Liver (tissue), 9 donors: ENCODE results near the gene ZMYND8. TPM values are rescaled to one million over a fixed set of nuclear protein-coding genes. Genes with fewer than 3 reads are reported as not detected.

Experiments
- DNase-seq: peaks from one replicate; pipeline ENCODE4 v3.0.0-alpha.2; 2017; ENCODE audit warnings: low spot score
- H3K27ac ChIP-seq, 2 donors: one replicate each; pipeline ENCODE4 v1.7.0; 2013; ENCODE audit warnings: inconsistent platforms in 2 of 2, low read length in 2 of 2, control low read depth in 1 of 2, low read depth in 1 of 2, mild to moderate bottlenecking in 1 of 2
- H3K27me3 ChIP-seq, 4 donors: one replicate each; pipeline versions ENCODE4 v1.6.1 to v1.7.0; 2013; ENCODE audit warnings: low read length in 3 of 4, inconsistent platforms in 1 of 4, mild to moderate bottlenecking in 1 of 4, moderate library complexity in 1 of 4; ENCODE audit not compliant: control insufficient read depth in 4 of 4, insufficient read depth in 4 of 4
- H3K36me3 ChIP-seq, 4 donors: one replicate each; pipeline versions ENCODE4 v1.6.1 to v1.7.0; 2013; ENCODE audit warnings: low read length in 3 of 4, mild to moderate bottlenecking in 3 of 4, low read depth in 1 of 4, moderate library complexity in 1 of 4; ENCODE audit not compliant: control insufficient read depth in 4 of 4, insufficient read depth in 3 of 4
- H3K4me1 ChIP-seq, 4 donors: one replicate each; pipeline versions ENCODE4 v1.6.1 to v1.7.0; 2013; ENCODE audit warnings: low read length in 3 of 4, mild to moderate bottlenecking in 3 of 4, moderate library complexity in 1 of 4; ENCODE audit not compliant: control insufficient read depth in 4 of 4, insufficient read depth in 4 of 4
- H3K4me3 ChIP-seq, 3 donors: one replicate each; pipeline versions ENCODE4 v1.6.1 to v1.7.0; 2013; ENCODE audit warnings: low read length in 3 of 3, control low read depth in 1 of 3, low read depth in 1 of 3, mild to moderate bottlenecking in 1 of 3
- H3K9ac ChIP-seq, 2 donors: one replicate each; pipeline ENCODE4 v1.7.0; 2013; ENCODE audit warnings: low read length in 2 of 2, mild to moderate bottlenecking in 2 of 2, moderate library complexity in 2 of 2, control low read depth in 1 of 2, low read depth in 1 of 2
- H3K9me3 ChIP-seq, 4 donors: one replicate each; pipeline versions ENCODE4 v1.6.1 to v1.7.0; 2013; ENCODE audit warnings: low read length in 3 of 4; ENCODE audit not compliant: control insufficient read depth in 4 of 4
- EGR1 ChIP-seq, 2 donors: IDR thresholded peaks; 2 replicates each; pipeline ENCODE4 v1.6.1; 2016 to 2018; ENCODE audit warnings: antibody characterized with exemption in 2 of 2, low read depth in 2 of 2
- FOXA1 ChIP-seq: IDR thresholded peaks from 2 replicates; pipeline ENCODE4 v1.6.1; 2016; ENCODE audit warnings: antibody characterized with exemption
- FOXA2 ChIP-seq: IDR thresholded peaks from 2 replicates; pipeline ENCODE4 v1.6.1; 2016; ENCODE audit warnings: antibody characterized with exemption
- GABPA ChIP-seq, 2 donors: IDR thresholded peaks in 1 of 2; conservative IDR thresholded peaks in 1 of 2; 2 replicates each; pipeline ENCODE4 v1.6.1; 2016; ENCODE audit warnings: antibody characterized with exemption in 2 of 2, mild to moderate bottlenecking in 1 of 2, moderate library complexity in 1 of 2
- HNF4A ChIP-seq, 2 donors: conservative IDR thresholded peaks; 2 replicates each; pipeline ENCODE4 v1.6.1; 2016; ENCODE audit warnings: antibody characterized with exemption in 2 of 2, mild to moderate bottlenecking in 2 of 2
- HNF4G ChIP-seq: IDR thresholded peaks from 2 replicates; pipeline ENCODE4 v1.6.1; 2016; ENCODE audit warnings: antibody characterized with exemption
- JUND ChIP-seq, 2 donors: IDR thresholded peaks; 2 replicates each; pipeline ENCODE4 v1.6.1; 2016; ENCODE audit warnings: antibody characterized with exemption in 2 of 2
- NR2F2 ChIP-seq: IDR thresholded peaks from 2 replicates; pipeline ENCODE4 v1.6.1; 2016; ENCODE audit warnings: antibody characterized with exemption
- RAD21 ChIP-seq, 2 donors: IDR thresholded peaks; 2 replicates each; pipeline ENCODE4 v1.6.1; 2016; ENCODE audit warnings: antibody characterized with exemption in 2 of 2, mild to moderate bottlenecking in 2 of 2
- RXRA ChIP-seq, 2 donors: IDR thresholded peaks; 2 replicates each; pipeline ENCODE4 v1.6.1; 2017 to 2018; ENCODE audit warnings: antibody characterized with exemption in 2 of 2, mild to moderate bottlenecking in 1 of 2
- SP1 ChIP-seq: IDR thresholded peaks from 2 replicates; pipeline ENCODE4 v1.6.1; 2018; ENCODE audit warnings: antibody characterized with exemption, mild to moderate bottlenecking
- TAF1 ChIP-seq: conservative IDR thresholded peaks from 2 replicates; pipeline ENCODE4 v1.6.1; 2016; ENCODE audit warnings: antibody characterized with exemption, mild to moderate bottlenecking
- YY1 ChIP-seq: IDR thresholded peaks from 2 replicates; pipeline ENCODE4 v1.6.1; 2016; ENCODE audit warnings: antibody characterized with exemption, mild to moderate bottlenecking
- whole genome bisulfite sequencing: extraction: QIAGEN DNeasy Blood & Tissue Kit; methylation state at CpG from one replicate; pipeline ENCODE4 v1.1.7; 2013; 5-methylcytosine and 5-hydroxymethylcytosine counted together
- polyA plus RNA-seq, 2 donors: library from polyadenylated mRNA; stranded (reverse) in 1 of 2; unstranded in 1 of 2; fragments of 200-250 nt in 1 of 2; fragments of >200 nt in 1 of 2; fragmentation: Nextera tagmentation in 1 of 2; extraction: Ambion mirVana in 1 of 2; gene quantifications; one replicate each; pipeline versions ENCODE4 v1.2.1 to v1.2.3, GENCODE V29; 2013 to 2015
- total RNA-seq, 2 donors: library from RNA; depleted of rRNA; stranded (reverse); fragments of >200 nt; gene quantifications; one replicate each; pipeline ENCODE4 v1.2.3, GENCODE V29; 2014
- TF ChIP-seq, protein P1 (sequence below): fragments of 150-350 bp; IDR thresholded peaks from 2 replicates; pipeline ENCODE4 v1.5.1; 2017; ENCODE audit warnings: improper control_type of control experiment, low read depth, low read length; ENCODE audit not compliant: missing input control
- TF ChIP-seq, protein P2 (sequence below): IDR thresholded peaks from 2 replicates; pipeline ENCODE4 v1.6.1; 2016; ENCODE audit warnings: antibody characterized with exemption
- TF ChIP-seq, protein P3 (sequence below): IDR thresholded peaks from 2 replicates; pipeline ENCODE4 v1.6.1; 2016; ENCODE audit warnings: antibody characterized with exemption, mild to moderate bottlenecking
- TF ChIP-seq, protein P4 (sequence below): IDR thresholded peaks from 2 replicates; pipeline ENCODE4 v1.6.1; 2016; ENCODE audit warnings: antibody characterized with exemption
- TF ChIP-seq, protein P5 (sequence below): IDR thresholded peaks from 2 replicates; pipeline ENCODE4 v1.6.1; 2016; ENCODE audit warnings: antibody characterized with exemption
- donor health status: healthy.
- donor health status: healthy.
- donor health status: healthy.
- donor health status: healthy.
- donor health status: healthy.

The ZMYND8 gene
- total and polyA plus RNA-seq, 4 donors = 3.3 to 23.5 (median 6.8) TPM

DNA sequence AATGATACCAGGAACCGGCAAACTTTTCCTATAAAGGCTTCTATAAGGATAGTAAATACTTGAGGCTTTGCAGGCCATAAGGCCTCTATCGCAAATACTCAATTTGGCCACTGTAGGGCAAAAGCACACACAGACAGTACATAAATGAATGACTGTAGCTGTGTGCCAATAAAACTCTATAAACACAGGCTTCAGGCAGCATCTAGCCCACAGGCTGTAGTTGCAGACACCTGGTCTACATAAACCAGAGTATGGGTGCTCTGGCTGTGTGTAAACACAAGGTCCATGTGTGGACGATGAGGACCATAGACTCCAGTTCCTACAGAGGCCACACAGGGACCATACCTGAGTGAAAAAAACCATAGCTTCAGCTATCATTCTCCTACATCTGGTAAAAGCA is 52.2 kb downstream of the ZMYND8 start:
- peaks cover 0 to 10% (median 4%) of the 10 kb centered on the region in 4 donors for H3K4me1 ChIP-seq
- H3K36me3 ChIP-seq = peaks cover 2 to 7% (median 3%) of the 10 kb centered on the region in 4 donors
- no peak for DNase-seq
- no peaks in the 10 kb centered on the region for H3K9me3 ChIP-seq
- 45% methylated on average over 3 of the region's 3 CpGs for WGBS
- no peak overlapping the region for H3K4me3 ChIP-seq
- no peaks in the 10 kb centered on the region for H3K27me3 ChIP-seq
- peak overlapping the region; percentile 0 to 21 for H3K27ac ChIP-seq
- TF ChIP-seq, protein P1, sequence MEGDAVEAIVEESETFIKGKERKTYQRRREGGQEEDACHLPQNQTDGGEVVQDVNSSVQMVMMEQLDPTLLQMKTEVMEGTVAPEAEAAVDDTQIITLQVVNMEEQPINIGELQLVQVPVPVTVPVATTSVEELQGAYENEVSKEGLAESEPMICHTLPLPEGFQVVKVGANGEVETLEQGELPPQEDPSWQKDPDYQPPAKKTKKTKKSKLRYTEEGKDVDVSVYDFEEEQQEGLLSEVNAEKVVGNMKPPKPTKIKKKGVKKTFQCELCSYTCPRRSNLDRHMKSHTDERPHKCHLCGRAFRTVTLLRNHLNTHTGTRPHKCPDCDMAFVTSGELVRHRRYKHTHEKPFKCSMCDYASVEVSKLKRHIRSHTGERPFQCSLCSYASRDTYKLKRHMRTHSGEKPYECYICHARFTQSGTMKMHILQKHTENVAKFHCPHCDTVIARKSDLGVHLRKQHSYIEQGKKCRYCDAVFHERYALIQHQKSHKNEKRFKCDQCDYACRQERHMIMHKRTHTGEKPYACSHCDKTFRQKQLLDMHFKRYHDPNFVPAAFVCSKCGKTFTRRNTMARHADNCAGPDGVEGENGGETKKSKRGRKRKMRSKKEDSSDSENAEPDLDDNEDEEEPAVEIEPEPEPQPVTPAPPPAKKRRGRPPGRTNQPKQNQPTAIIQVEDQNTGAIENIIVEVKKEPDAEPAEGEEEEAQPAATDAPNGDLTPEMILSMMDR = peak; percentile 34
- TF ChIP-seq RAD21 (IDR thresholded peaks at IDR 0.05) (peak; percentile 64 to 76), JUND (IDR thresholded peaks at IDR 0.05) (no peak)
- peak overlapping the region in 1 of 2 donors; percentile 30 for H3K9ac ChIP-seq

DNA sequence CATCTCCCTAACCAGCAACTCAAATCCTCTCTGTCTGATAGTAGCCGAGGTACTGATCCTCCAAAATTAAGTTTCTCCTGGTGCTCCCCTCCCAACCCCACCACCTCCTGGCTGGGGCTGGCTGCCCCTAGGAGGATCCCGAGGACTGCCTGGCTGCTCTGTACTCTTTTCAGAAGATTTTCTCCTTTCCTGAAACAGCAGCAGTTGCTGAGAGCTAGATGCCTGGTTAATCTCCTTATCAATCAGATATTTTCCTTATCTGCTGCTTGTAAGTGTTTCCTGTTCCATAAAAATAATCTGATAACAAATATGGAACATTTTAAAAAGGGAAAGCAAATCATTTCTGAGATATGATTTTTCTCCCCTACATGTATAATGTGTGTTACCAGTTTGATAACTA is 52.8 kb downstream of the ZMYND8 start:
- Histone ChIP-seq H3K36me3 (peaks cover under 1 to 6% (median 3%) of the 10 kb centered on the region in 4 donors), H3K9me3 (no peaks in the 10 kb centered on the region), H3K4me3 (no peak overlapping the region), H3K27ac (no peak overlapping the region), H3K4me1 (peaks cover 0 to 10% (median 4%) of the 10 kb centered on the region in 4 donors), H3K9ac (peak overlapping the region in 1 of 2 donors; percentile 30), H3K27me3 (no peaks in the 10 kb centered on the region)
- WGBS = 83% methylated on average over 2 of the region's 2 CpGs
- TF ChIP-seq, protein P2, sequence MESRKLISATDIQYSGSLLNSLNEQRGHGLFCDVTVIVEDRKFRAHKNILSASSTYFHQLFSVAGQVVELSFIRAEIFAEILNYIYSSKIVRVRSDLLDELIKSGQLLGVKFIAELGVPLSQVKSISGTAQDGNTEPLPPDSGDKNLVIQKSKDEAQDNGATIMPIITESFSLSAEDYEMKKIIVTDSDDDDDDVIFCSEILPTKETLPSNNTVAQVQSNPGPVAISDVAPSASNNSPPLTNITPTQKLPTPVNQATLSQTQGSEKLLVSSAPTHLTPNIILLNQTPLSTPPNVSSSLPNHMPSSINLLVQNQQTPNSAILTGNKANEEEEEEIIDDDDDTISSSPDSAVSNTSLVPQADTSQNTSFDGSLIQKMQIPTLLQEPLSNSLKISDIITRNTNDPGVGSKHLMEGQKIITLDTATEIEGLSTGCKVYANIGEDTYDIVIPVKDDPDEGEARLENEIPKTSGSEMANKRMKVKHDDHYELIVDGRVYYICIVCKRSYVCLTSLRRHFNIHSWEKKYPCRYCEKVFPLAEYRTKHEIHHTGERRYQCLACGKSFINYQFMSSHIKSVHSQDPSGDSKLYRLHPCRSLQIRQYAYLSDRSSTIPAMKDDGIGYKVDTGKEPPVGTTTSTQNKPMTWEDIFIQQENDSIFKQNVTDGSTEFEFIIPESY = no peak
- no peak for TF ChIP-seq SP1
- TF ChIP-seq JUND (IDR thresholded peaks at IDR 0.05) = no peak
- TF ChIP-seq YY1 = no peak
- TF ChIP-seq HNF4G = no peak
- no peak for TF ChIP-seq TAF1
- TF ChIP-seq NR2F2 = no peak
- no peak for TF ChIP-seq HNF4A (conservative IDR thresholded peaks at IDR 0.05)
- TF ChIP-seq FOXA2 = no peak
- TF ChIP-seq, protein P1 = no peak
- TF ChIP-seq, protein P3, sequence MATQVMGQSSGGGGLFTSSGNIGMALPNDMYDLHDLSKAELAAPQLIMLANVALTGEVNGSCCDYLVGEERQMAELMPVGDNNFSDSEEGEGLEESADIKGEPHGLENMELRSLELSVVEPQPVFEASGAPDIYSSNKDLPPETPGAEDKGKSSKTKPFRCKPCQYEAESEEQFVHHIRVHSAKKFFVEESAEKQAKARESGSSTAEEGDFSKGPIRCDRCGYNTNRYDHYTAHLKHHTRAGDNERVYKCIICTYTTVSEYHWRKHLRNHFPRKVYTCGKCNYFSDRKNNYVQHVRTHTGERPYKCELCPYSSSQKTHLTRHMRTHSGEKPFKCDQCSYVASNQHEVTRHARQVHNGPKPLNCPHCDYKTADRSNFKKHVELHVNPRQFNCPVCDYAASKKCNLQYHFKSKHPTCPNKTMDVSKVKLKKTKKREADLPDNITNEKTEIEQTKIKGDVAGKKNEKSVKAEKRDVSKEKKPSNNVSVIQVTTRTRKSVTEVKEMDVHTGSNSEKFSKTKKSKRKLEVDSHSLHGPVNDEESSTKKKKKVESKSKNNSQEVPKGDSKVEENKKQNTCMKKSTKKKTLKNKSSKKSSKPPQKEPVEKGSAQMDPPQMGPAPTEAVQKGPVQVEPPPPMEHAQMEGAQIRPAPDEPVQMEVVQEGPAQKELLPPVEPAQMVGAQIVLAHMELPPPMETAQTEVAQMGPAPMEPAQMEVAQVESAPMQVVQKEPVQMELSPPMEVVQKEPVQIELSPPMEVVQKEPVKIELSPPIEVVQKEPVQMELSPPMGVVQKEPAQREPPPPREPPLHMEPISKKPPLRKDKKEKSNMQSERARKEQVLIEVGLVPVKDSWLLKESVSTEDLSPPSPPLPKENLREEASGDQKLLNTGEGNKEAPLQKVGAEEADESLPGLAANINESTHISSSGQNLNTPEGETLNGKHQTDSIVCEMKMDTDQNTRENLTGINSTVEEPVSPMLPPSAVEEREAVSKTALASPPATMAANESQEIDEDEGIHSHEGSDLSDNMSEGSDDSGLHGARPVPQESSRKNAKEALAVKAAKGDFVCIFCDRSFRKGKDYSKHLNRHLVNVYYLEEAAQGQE = no peak
- TF ChIP-seq RAD21 (IDR thresholded peaks at IDR 0.05) = no peak
- no peak for TF ChIP-seq RXRA (IDR thresholded peaks at IDR 0.05)
- no peak for TF ChIP-seq EGR1 (IDR thresholded peaks at IDR 0.05; ENCODE audit: low read depth in 2 of 2)
- no peak for TF ChIP-seq GABPA (IDR thresholded peaks at IDR 0.05 in 1 of 2, conservative IDR thresholded peaks at IDR 0.05 in 1 of 2)
- TF ChIP-seq, protein P4, sequence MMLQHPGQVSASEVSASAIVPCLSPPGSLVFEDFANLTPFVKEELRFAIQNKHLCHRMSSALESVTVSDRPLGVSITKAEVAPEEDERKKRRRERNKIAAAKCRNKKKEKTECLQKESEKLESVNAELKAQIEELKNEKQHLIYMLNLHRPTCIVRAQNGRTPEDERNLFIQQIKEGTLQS = no peak
- no peak for TF ChIP-seq FOXA1
- TF ChIP-seq, protein P5, sequence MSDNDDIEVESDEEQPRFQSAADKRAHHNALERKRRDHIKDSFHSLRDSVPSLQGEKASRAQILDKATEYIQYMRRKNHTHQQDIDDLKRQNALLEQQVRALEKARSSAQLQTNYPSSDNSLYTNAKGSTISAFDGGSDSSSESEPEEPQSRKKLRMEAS = no peak
- DNase-seq = no peak
